Ovary (tissue), 9 donors: ENCODE measurements around the gene AGPAT2. TPM values are rescaled to one million over a fixed set of nuclear protein-coding genes. Genes with fewer than 3 reads are reported as not detected.

ENCODE experiments used
- DNase-seq, 5 donors: peaks; one replicate each; pipeline ENCODE4 v3.0.0-alpha.2; 2019 to 2020
- H3K27ac ChIP-seq, 2 donors: fragments of 200-600 bp; one replicate each; pipeline versions ENCODE4 v1.5.1 to v1.8.0; 2019 to 2022
- H3K27me3 ChIP-seq: fragments of 200-600 bp; one replicate; pipeline ENCODE4 v1.8.0; 2022
- H3K36me3 ChIP-seq: fragments of 200-600 bp; sonication (generic); one replicate; pipeline ENCODE4 v1.5.1; 2019
- H3K4me1 ChIP-seq: one replicate; pipeline ENCODE4 v1.8.1; 2013; ENCODE audit warnings: mild to moderate bottlenecking, moderate library complexity; ENCODE audit not compliant: insufficient read depth
- H3K4me3 ChIP-seq: fragments of 200-600 bp; sonication (generic); one replicate; pipeline ENCODE4 v1.5.1; 2017
- H3K9me3 ChIP-seq, 2 donors: fragments of 200-600 bp in 1 of 2; sonication (generic) in 1 of 2; one replicate each; pipeline versions ENCODE4 v1.5.1 to v1.8.1; 2013 to 2019; ENCODE audit warnings: mild to moderate bottlenecking in 1 of 2, moderate library complexity in 1 of 2
- CTCF ChIP-seq, 3 donors: fragments of 450-650 bp in 2 of 3; fragments of 200-600 bp in 1 of 3; IDR thresholded peaks; one replicate each; pipeline versions ENCODE4 v1.5.1 to v1.8.0; 2016 to 2022; ENCODE audit warnings: antibody characterized with exemption in 3 of 3, mild to moderate bottlenecking in 1 of 3
- EP300 ChIP-seq: sonication (generic); formaldehyde crosslinking; IDR thresholded peaks from one replicate; pipeline ENCODE4 v1.6.1; 2017; ENCODE audit warnings: antibody characterized with exemption
- POLR2A ChIP-seq: fragments of 450-650 bp; IDR thresholded peaks from one replicate; pipeline ENCODE4 v1.6.1; 2017; ENCODE audit warnings: antibody characterized with exemption, mild to moderate bottlenecking, moderate library complexity
- WGBS, 3 donors: extraction: QIAGEN DNeasy Blood & Tissue Kit in 1 of 3; methylation state at CpG; one replicate each; pipeline versions ENCODE4 v1.1.5 to v1.1.7; 2013 to 2017; 5-methylcytosine and 5-hydroxymethylcytosine counted together
- intact Hi-C, 4 donors: fragments of 100-400 bp; cut with DNase I; formaldehyde crosslinking; loops; one replicate each; pipeline versions ENCODE4 v1.11.0 to v1.15.1; 2022 to 2023
- polyA plus RNA-seq, 2 donors: library from polyadenylated mRNA; stranded (reverse); fragments of 200-250 nt in 1 of 2; fragments of 350-450 nt in 1 of 2; fragmentation: Illumina TruSeq in 1 of 2; extraction: RNeasy Lipid Tissue Mini Kit (QIAGEN cat#74804) in 1 of 2; gene quantifications; one replicate each; pipeline ENCODE4 v1.2.3, GENCODE V29; 2013 to 2014
- total RNA-seq, 7 donors: library from RNA; depleted of rRNA in 2 of 7; stranded (reverse); fragments of >200 nt in 2 of 7; fragmentation: NEBNext Ultra II Directional in 3 of 7; extraction: Animal tissue kit (Norgen Biotek cat#: 25700) in 3 of 7; gene quantifications; one replicate each; pipeline versions ENCODE4 v1.1.0 to v1.2.4, GENCODE V29; 2016 to 2023
- donor health status: DM: no; HTN: no; CAD: no; lungs with moderate emphysema.
- donor health status: DM: no; HTN: no; CAD: no.
- donor health status: Bipolar disorder and iron deficiency.
- donor health status: DM: yes; HTN: yes; CAD: no.
- donor health status: DM: no; HTN: no; CAD: no.
- donor health status: DM: yes; HTN: yes; CAD: no.

The AGPAT2 gene
- total and polyA plus RNA-seq, 9 donors = 6.1 to 40.9 (median 23.9) TPM

DNA sequence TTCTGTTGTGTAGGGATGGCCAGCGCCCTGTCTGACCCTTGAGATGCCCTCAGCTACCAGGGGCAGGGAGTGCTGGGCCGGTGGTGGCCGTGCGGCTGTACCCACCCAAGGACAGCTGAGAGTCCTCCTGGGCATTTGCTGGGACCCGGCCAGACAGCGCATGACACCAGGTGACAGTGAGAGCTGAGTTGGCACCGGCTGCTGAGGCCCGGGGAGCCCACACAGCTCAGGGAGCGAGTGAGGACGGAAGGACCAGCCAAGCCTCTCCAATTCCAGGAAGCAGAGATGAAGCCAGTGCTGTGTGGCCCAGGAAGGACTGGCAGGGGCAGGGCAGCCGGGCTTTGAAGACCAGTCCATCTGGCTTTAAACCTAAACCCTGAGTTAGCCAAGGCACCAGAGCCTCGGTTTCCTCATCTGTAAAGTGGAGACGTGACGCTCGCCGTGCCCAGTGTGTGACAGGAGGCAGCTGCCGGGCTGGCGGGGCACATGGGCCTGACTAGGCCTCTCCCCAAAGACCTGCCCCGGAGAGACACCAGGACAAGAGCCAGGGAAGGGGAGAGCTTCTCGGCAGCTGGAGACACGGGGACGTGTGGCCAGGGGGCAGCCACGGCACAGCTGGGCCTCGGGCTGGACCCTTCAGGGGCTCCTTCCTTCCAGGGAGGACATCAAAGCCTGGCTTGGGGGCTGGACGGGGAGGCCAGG lies 3.0 kb upstream of the AGPAT2 start:
- H3K9me3 ChIP-seq = no peaks in the 10 kb centered on the region
- TF ChIP-seq POLR2A (no peak), EP300 (no peak), CTCF (IDR thresholded peaks at IDR 0.05) (no peak)
- H3K27me3 ChIP-seq = no peaks in the 10 kb centered on the region
- no peaks in the 10 kb centered on the region for H3K36me3 ChIP-seq
- intact Hi-C loops = no loop called here
- no peak overlapping the region for H3K4me3 ChIP-seq
- H3K4me1 ChIP-seq = no peaks in the 10 kb centered on the region
- no peak overlapping the region for H3K27ac ChIP-seq
- peak in 1 of 5 donors; percentile 35 for DNase-seq
- WGBS, 3 donors = 68 to 76% (median 71%) methylated on average over 25 of the region's 25 CpGs

DNA sequence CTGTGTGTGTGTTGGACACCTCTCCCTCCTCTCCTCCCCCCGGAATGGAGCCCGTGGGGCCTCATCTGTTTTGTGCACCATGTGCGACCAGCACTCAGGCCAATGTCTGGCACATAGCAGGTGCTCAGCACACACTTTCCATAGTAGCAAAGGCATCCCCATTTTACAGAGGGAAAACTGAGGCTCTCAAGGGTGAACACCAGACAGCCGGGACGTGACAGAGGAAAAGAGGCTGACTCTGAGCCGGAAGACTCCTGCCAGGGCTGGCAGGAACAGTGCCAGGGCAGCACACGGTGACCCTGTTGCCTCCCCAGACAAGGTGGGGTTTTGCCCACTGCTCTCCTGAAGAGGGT lies 1.8 kb upstream of the AGPAT2 start:
- Histone ChIP-seq H3K27ac (no peak overlapping the region), H3K36me3 (no peaks in the 10 kb centered on the region), H3K4me3 (no peak overlapping the region), H3K27me3 (no peaks in the 10 kb centered on the region), H3K9me3 (no peaks in the 10 kb centered on the region), H3K4me1 (no peaks in the 10 kb centered on the region)
- TF ChIP-seq CTCF (IDR thresholded peaks at IDR 0.05) = no peak
- TF ChIP-seq POLR2A = no peak
- no peak for TF ChIP-seq EP300
- WGBS, 3 donors = 79 to 93% (median 85%) methylated on average over 7 of the region's 7 CpGs
- peak in 1 of 5 donors; percentile 32 for DNase-seq
- intact Hi-C loops = no loop called here

- intact Hi-C loops = no loop called here
Measured at GRCh38 chr9:136688274-136689107, 1.2 kb upstream of the AGPAT2 start.

More at GRCh38 chr9:136688274-136689107, 1.2 kb upstream of the AGPAT2 start:
- DNase-seq = peak in 1 of 5 donors; percentile 36
- Histone ChIP-seq H3K36me3 (no peaks in the 10 kb centered on the region), H3K27ac (no peak overlapping the region), H3K9me3 (no peaks in the 10 kb centered on the region), H3K4me1 (no peaks in the 10 kb centered on the region), H3K27me3 (no peaks in the 10 kb centered on the region), H3K4me3 (no peak overlapping the region)
- TF ChIP-seq POLR2A (no peak), EP300 (no peak), CTCF (IDR thresholded peaks at IDR 0.05) (no peak)
- WGBS, 3 donors = 60 to 68% (median 65%) methylated on average over 21 of the region's 21 CpGs
